ENCODE data around the gene ANKH.
"Not testable (repeated sequence)": the region's sequence is repeated elsewhere in the genome, so short reads cannot be mapped to it uniquely, and the experiment has no call there.

Gene ANKH

DNA sequence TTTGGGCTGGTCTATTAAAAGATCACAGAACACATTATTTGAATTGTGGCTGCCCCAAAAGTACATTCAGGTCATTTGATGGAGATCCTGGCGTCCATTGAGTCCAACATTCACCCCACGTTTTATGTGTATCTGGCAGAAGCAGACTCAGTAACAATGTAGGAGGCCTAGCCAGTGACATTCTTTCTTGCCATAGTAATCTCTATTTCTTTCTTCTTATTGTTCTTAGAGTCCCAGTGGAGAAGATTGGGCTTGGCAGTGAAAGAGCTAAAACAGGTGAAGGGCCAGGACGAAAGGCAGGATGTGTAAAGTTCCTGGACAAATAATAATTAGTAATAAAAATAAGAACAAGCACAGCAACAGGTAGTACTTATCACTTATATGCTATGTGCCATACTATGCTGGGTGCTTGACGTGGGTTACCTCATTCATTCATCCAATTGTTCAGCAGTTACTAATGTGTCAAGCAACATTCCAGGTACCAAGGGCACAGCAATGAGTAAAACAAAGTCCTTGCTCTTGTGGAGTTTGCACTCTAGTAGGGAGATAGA lies 12.6 kb upstream of the ANKH start:
- H2AFZ ChIP-seq (ENCODE audit: low read length, unreplicated experiment): no peak overlapping the region
- H3K4me3 ChIP-seq (ENCODE audit: low read depth, low read length): no peak overlapping the region
- H3K79me2 ChIP-seq (ENCODE audit: control insufficient read depth, insufficient read depth, low read length, unreplicated experiment): no peaks in the 10 kb centered on the region
- no peaks in the 10 kb centered on the region for H3K36me3 ChIP-seq (ENCODE audit: insufficient read depth, low read length)
- H3K27me3 ChIP-seq (ENCODE audit: insufficient read depth, low read length): no peaks in the 10 kb centered on the region
- peaks cover 28% of the 10 kb centered on the region for H3K4me1 ChIP-seq (ENCODE audit: control insufficient read depth, insufficient read depth, low read length, unreplicated experiment)
- H3K27ac ChIP-seq (ENCODE audit: low read depth, low read length): no peak overlapping the region

DNA sequence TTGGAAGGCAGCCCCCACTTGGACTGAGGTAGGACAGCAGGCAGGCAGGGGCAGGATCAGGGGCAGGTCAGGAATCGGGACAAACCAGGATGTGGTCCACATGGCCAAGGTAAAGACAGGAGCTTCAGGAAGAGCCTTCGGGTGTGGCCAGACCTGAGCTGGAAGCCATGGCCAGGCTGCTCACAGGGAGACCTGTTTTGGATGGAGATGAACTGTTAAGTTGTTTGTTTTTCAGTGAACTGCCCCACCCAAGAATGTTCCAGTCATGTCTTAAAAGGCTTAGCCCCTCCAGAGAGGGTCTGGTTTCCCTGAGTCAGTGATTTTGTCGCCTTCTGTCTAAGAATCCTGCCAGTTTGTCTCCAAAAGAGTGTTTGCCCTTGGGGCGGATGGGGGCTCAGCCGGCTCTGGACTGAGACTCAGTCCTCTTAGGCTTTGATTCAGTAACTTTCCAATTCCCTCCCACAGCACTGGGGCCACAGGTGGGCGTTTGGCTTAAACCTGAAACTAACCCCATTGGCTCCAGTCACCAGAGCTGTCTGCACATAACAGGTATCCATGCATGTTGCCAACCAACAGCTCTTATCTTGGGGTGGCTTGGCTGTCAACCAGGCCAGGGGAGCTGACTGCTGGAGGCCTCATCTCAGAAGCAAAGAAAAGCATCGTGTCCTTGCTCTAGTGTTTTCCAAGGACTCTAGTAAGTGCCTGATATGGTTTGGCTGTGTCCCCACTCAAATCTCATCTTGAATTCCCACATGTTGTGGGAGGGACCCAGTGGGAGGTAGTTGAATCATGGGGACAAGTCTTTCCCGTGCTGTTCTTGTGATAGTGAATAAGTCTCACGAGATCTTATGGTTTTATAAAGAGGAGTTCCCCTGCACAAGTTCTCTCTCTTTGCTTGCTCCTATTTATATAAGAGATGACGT lies 11.3 kb upstream of the ANKH start:
- no peaks in the 10 kb centered on the region for H3K79me2 ChIP-seq (ENCODE audit: control insufficient read depth, insufficient read depth, low read length, unreplicated experiment)
- H3K36me3 ChIP-seq (ENCODE audit: insufficient read depth, low read length): no peaks in the 10 kb centered on the region
- H3K4me3 ChIP-seq (ENCODE audit: low read depth, low read length): no peak overlapping the region
- H3K27me3 ChIP-seq (ENCODE audit: insufficient read depth, low read length): no peaks in the 10 kb centered on the region
- H3K4me1 ChIP-seq (ENCODE audit: control insufficient read depth, insufficient read depth, low read length, unreplicated experiment): peaks cover 29% of the 10 kb centered on the region
- H2AFZ ChIP-seq (ENCODE audit: low read length, unreplicated experiment): peak overlapping the region; percentile 35
- no peak overlapping the region for H3K27ac ChIP-seq (ENCODE audit: low read depth, low read length)

DNA sequence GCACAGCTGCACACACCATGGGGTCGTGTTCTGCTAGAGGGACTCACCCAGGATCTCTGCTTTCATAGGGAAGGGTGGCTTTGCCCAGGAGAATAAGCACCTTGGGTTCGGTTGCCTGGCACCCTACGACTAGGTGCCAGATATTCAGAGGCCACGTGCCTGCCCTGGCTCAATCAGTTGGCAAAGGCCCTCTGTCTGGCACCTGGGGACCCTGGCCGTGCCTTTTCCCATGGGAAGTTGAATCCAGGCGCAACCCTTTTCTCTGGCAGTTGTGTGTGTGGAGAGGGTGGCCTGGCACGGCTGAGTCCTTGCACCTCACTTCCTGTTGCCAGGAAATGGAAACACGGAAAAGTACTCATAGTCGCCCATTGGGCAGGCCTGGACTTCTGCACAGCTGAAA lies 10.2 kb upstream of the ANKH start:
- no peak overlapping the region for H3K4me3 ChIP-seq (ENCODE audit: low read depth, low read length)
- no peaks in the 10 kb centered on the region for H3K36me3 ChIP-seq (ENCODE audit: insufficient read depth, low read length)
- H3K27ac ChIP-seq (ENCODE audit: low read depth, low read length): no peak overlapping the region
- no peak overlapping the region for H2AFZ ChIP-seq (ENCODE audit: low read length, unreplicated experiment)
- H3K79me2 ChIP-seq (ENCODE audit: control insufficient read depth, insufficient read depth, low read length, unreplicated experiment): no peaks in the 10 kb centered on the region
- H3K4me1 ChIP-seq (ENCODE audit: control insufficient read depth, insufficient read depth, low read length, unreplicated experiment): peaks cover 29% of the 10 kb centered on the region
- H3K27me3 ChIP-seq (ENCODE audit: insufficient read depth, low read length): no peaks in the 10 kb centered on the region

DNA sequence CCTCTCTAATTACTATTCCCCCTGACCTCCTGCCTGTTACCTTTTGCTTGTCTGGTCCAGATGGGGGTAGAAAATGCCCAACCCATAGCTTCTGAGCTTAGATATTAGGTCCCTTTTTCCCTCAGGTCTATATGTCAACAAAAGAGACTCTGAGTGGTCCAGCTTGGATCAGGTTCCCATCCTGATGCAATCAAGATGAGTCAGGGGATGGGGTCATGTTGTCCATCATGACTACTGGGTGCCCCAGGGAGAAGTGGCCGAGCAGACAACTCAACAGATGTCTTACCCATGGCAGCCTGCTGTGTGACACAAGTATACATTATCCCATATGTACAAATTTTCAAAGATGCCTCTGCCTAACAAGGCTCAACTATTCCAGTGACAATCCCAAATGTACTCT lies 9.1 kb upstream of the ANKH start:
- Histone ChIP-seq H3K27me3 (ENCODE audit: insufficient read depth, low read length) (no peaks in the 10 kb centered on the region), H2AFZ (ENCODE audit: low read length, unreplicated experiment) (no peak overlapping the region), H3K36me3 (ENCODE audit: insufficient read depth, low read length) (no peaks in the 10 kb centered on the region), H3K27ac (ENCODE audit: low read depth, low read length) (peak overlapping the region; percentile 21), H3K4me1 (ENCODE audit: control insufficient read depth, insufficient read depth, low read length, unreplicated experiment) (peaks cover 29% of the 10 kb centered on the region), H3K79me2 (ENCODE audit: control insufficient read depth, insufficient read depth, low read length, unreplicated experiment) (no peaks in the 10 kb centered on the region), H3K4me3 (ENCODE audit: low read depth, low read length) (no peak overlapping the region)

DNA sequence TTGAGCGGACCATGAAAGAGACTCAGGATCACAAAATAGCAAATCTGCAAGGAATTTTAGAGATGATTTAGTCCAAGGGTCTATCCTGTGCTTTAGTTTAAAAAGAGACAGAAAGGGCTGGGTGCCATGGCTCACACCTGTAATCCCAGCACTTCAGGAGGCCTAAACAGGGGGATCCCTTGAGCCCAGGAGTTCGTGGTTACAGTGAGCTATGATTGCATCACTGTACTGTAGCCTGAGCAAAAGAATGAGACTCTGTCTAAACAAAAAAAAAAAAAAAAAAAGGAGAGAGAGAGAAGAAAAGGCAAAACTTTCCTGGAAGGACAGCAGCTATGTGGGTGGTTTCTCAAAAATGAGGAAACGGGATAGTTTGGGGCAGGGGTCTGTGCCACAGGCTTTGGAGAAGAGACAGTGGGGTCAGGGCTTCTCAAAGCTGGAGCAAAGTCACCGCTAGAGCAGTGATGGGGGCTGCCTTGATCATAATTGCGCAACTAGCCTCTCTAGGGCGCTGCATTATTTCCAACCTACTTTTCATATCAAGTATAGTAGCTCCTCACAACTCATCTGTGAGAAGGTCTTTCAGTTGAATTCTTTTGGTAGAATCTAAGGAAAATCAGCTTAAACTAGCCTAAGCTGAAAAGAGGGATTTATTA lies 8.5 kb upstream of the ANKH start:
- H3K27me3 ChIP-seq (ENCODE audit: insufficient read depth, low read length): no peaks in the 10 kb centered on the region
- peaks cover 29% of the 10 kb centered on the region for H3K4me1 ChIP-seq (ENCODE audit: control insufficient read depth, insufficient read depth, low read length, unreplicated experiment)
- no peaks in the 10 kb centered on the region for H3K79me2 ChIP-seq (ENCODE audit: control insufficient read depth, insufficient read depth, low read length, unreplicated experiment)
- H3K36me3 ChIP-seq (ENCODE audit: insufficient read depth, low read length): no peaks in the 10 kb centered on the region
- peak overlapping the region; percentile 21 for H3K27ac ChIP-seq (ENCODE audit: low read depth, low read length)
- no peak overlapping the region for H2AFZ ChIP-seq (ENCODE audit: low read length, unreplicated experiment)
- H3K4me3 ChIP-seq (ENCODE audit: low read depth, low read length): no peak overlapping the region

DNA sequence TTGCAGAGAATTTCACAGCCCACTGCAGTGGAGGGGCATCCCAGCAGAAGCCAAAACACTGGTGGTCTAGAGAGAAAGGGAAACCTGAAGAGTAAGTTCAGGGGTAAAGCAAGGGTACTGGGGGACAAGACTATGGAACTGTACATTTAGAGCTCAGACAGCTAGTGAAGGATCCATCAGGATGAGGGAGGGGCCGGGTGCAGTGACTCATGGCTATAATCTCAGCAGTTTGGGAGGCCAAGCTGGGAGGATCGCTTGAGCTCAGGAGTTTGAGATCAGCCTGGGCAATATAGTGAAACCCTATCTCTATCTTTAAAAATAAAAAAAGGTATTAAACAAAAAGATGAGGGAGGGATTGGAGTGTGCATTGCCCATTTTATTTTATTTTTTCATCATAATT lies 7.8 kb upstream of the ANKH start:
- no peak overlapping the region for H2AFZ ChIP-seq (ENCODE audit: low read length, unreplicated experiment)
- no peaks in the 10 kb centered on the region for H3K36me3 ChIP-seq (ENCODE audit: insufficient read depth, low read length)
- no peaks in the 10 kb centered on the region for H3K79me2 ChIP-seq (ENCODE audit: control insufficient read depth, insufficient read depth, low read length, unreplicated experiment)
- no peaks in the 10 kb centered on the region for H3K27me3 ChIP-seq (ENCODE audit: insufficient read depth, low read length)
- no peak overlapping the region for H3K4me3 ChIP-seq (ENCODE audit: low read depth, low read length)
- H3K4me1 ChIP-seq (ENCODE audit: control insufficient read depth, insufficient read depth, low read length, unreplicated experiment): peaks cover 29% of the 10 kb centered on the region
- no peak overlapping the region for H3K27ac ChIP-seq (ENCODE audit: low read depth, low read length)

DNA sequence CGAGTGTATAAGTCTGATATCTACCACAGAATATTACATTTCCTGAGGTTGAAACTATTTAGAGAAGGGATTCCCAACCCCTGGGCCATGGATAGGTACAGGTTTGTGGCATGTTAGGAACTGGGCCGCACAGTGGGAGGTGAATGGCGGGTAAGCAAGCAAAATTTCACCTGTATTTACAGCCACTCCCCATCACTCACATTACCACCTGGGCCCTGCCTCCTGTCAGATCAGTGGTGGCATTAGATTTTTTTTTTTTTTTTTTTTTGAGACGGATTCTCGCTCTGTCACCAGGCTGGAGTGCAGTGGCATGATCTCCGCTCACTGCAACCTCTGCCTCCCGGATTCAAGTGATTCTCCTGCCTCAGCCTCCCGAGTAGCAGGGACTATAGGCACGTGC lies 6.6 kb upstream of the ANKH start:
- not testable (repeated sequence) for H3K4me3 ChIP-seq (ENCODE audit: low read depth, low read length); H3K79me2 ChIP-seq (ENCODE audit: control insufficient read depth, insufficient read depth, low read length, unreplicated experiment); H3K27ac ChIP-seq (ENCODE audit: low read depth, low read length); H3K36me3 ChIP-seq (ENCODE audit: insufficient read depth, low read length); H2AFZ ChIP-seq (ENCODE audit: low read length, unreplicated experiment); H3K27me3 ChIP-seq (ENCODE audit: insufficient read depth, low read length)
- peaks cover 29% of the 10 kb centered on the region for H3K4me1 ChIP-seq (ENCODE audit: control insufficient read depth, insufficient read depth, low read length, unreplicated experiment)

DNA sequence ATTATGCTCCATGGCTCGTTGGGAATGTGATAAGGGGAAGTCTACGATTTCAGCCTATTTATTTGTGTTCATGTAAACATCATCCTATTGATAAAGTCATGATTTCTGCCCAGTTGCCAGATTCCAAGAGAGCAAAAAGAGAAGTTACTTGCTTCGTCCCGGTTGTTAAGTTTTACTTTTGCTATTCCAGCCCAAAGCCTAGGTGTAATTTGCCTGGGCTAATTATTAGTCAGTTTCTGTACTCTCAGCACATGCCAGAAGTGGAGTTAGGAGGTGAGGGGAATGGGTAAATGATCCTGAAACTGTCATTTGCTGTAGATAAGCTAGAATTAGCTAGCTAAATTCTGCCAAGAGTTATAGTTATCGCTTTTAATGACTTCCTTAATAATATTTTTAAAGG lies 4.5 kb upstream of the ANKH start:
- Histone ChIP-seq H3K36me3 (ENCODE audit: insufficient read depth, low read length) (no peaks in the 10 kb centered on the region), H2AFZ (ENCODE audit: low read length, unreplicated experiment) (no peak overlapping the region), H3K79me2 (ENCODE audit: control insufficient read depth, insufficient read depth, low read length, unreplicated experiment) (peaks cover under 1% of the 10 kb centered on the region), H3K27me3 (ENCODE audit: insufficient read depth, low read length) (no peaks in the 10 kb centered on the region), H3K27ac (ENCODE audit: low read depth, low read length) (no peak overlapping the region), H3K4me1 (ENCODE audit: control insufficient read depth, insufficient read depth, low read length, unreplicated experiment) (peaks cover 21% of the 10 kb centered on the region), H3K4me3 (ENCODE audit: low read depth, low read length) (no peak overlapping the region)

DNA sequence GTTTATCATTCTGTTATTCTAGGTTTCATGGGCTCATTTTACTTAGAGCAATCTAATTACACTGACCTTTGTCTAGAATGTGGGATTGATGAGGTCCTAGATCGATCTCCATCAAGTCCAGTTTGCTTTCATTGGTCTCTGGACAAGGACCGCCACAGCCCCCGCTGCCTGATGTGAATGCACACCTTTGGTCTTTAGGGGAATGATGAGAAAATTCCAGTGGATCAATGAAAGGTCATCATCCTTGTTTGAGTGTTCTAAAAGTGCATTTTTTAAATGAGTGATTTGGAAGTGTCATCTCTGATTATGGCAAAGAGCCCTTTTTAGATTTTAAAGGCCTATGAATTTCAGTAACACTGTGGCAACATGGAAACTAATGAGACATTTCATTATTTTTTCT lies 2.2 kb upstream of the ANKH start:
- H3K27me3 ChIP-seq (ENCODE audit: insufficient read depth, low read length): no peaks in the 10 kb centered on the region
- peaks cover 13% of the 10 kb centered on the region for H3K4me1 ChIP-seq (ENCODE audit: control insufficient read depth, insufficient read depth, low read length, unreplicated experiment)
- no peak overlapping the region for H2AFZ ChIP-seq (ENCODE audit: low read length, unreplicated experiment)
- no peak overlapping the region for H3K4me3 ChIP-seq (ENCODE audit: low read depth, low read length)
- no peak overlapping the region for H3K27ac ChIP-seq (ENCODE audit: low read depth, low read length)
- H3K79me2 ChIP-seq (ENCODE audit: control insufficient read depth, insufficient read depth, low read length, unreplicated experiment): peaks cover 23% of the 10 kb centered on the region
- no peaks in the 10 kb centered on the region for H3K36me3 ChIP-seq (ENCODE audit: insufficient read depth, low read length)

DNA sequence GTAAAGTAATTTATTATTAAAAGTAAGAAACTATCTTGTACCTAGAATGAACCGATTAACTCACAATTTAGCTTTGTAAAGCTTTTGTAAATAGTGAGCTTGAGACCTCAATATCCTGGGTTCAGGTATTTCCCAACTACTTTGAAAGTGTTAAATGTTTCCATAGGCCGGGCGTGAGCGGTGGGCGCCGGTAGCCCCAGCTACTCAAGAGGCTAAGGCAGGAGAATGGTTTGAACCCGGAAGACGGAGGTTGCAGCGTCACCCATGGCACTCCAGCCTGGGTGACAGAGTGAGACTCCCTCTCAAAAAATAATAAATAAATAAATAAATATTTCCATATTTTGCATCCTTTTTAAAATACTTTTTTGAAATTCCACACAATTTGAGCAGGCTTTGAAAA lies 1.5 kb upstream of the ANKH start:
- H2AFZ ChIP-seq (ENCODE audit: low read length, unreplicated experiment): no peak overlapping the region
- no peak overlapping the region for H3K27ac ChIP-seq (ENCODE audit: low read depth, low read length)
- no peaks in the 10 kb centered on the region for H3K27me3 ChIP-seq (ENCODE audit: insufficient read depth, low read length)
- H3K36me3 ChIP-seq (ENCODE audit: insufficient read depth, low read length): no peaks in the 10 kb centered on the region
- H3K4me3 ChIP-seq (ENCODE audit: low read depth, low read length): peak overlapping the region; percentile 88; the same call in 1 of the 2 replicates
- H3K79me2 ChIP-seq (ENCODE audit: control insufficient read depth, insufficient read depth, low read length, unreplicated experiment): peaks cover 28% of the 10 kb centered on the region
- peaks cover 13% of the 10 kb centered on the region for H3K4me1 ChIP-seq (ENCODE audit: control insufficient read depth, insufficient read depth, low read length, unreplicated experiment)

All from ACC112 (cell line).